ENCODE data around the gene OR4N2.
"Not testable (repeated sequence)": the region's sequence is repeated elsewhere in the genome, so short reads cannot be mapped to it uniquely, and the experiment has no call there.

Gene OR4N2, protein sequence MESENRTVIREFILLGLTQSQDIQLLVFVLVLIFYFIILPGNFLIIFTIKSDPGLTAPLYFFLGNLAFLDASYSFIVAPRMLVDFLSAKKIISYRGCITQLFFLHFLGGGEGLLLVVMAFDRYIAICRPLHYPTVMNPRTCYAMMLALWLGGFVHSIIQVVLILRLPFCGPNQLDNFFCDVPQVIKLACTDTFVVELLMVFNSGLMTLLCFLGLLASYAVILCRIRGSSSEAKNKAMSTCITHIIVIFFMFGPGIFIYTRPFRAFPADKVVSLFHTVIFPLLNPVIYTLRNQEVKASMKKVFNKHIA

GRCh38 chr14:19803470-19803869 lies at the start of gene OR4N2:
TSS of gene OR4N2 (plus strand) at chr14:19803770. CDS start at chr14:19827449, 23,679 bp downstream.
- DNase-seq (ENCODE audit: low read depth in 1 of 2, low spot score in 1 of 2): not testable (repeated sequence)

DNA sequence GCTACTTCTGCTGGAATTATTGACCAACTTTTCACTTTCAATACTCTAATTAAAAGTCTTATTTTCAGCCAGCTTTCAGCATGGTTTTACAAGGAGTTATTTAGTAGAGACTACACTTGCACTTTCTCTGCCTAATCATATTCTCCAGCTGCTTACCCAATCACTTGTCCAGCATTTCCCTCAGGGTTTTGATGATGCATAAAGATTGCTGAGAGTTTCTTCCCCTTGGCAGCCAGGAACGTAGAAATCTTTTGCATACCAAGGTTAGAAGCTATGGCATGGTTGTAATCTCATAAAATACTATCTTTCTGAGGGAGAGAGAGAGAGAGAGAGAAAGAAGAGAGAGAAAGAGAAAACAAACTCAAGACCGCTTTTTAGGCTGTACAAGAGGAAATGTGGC lies 49.4 kb upstream of the OR4N2 start:
- DNase-seq (ENCODE audit: low read depth in 1 of 2, low spot score in 1 of 2): no peak

DNA sequence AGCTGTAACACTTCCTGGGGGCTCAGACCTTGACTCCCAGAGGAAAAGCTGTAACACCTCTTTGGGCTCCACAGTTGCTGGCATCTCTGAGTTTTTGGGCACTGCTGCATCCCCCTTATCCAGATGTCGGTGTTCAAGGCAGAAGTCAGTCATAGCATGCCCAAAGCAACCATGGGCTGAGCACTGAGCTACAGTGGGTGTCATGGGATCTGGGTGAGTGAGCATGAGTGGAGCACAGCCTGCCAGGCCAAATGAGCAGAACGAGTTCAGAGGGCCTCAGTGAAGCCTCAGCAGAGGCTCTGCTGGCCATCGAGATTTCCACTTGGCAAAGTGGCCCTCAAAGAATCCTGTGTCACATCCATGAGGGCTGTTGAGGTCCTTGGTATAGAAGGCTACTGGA lies 32.1 kb upstream of the OR4N2 start:
- not testable (repeated sequence) for DNase-seq (ENCODE audit: low read depth in 1 of 2, low spot score in 1 of 2)

- DNase-seq (ENCODE audit: low read depth in 1 of 2, low spot score in 1 of 2): no peak
Observed at GRCh38 chr14:19771895-19772430, 31.6 kb upstream of the OR4N2 start.

GRCh38 chr14:19772454-19772853 lies 31.1 kb upstream of the OR4N2 start:
- not testable (repeated sequence) for DNase-seq (ENCODE audit: low read depth in 1 of 2, low spot score in 1 of 2)

- not testable (repeated sequence) for DNase-seq (ENCODE audit: low read depth in 1 of 2, low spot score in 1 of 2)
Observed at GRCh38 chr14:19773204-19773603, 30.4 kb upstream of the OR4N2 start, which contains the start of gene OR4M1. TSS of gene OR4M1 (plus strand) at chr14:19773504. CDS start at chr14:19780323, 6,819 bp downstream.

GRCh38 chr14:19775587-19775986 lies 28.0 kb upstream of the OR4N2 start:
- no peak for DNase-seq (ENCODE audit: low read depth in 1 of 2, low spot score in 1 of 2)

DNA sequence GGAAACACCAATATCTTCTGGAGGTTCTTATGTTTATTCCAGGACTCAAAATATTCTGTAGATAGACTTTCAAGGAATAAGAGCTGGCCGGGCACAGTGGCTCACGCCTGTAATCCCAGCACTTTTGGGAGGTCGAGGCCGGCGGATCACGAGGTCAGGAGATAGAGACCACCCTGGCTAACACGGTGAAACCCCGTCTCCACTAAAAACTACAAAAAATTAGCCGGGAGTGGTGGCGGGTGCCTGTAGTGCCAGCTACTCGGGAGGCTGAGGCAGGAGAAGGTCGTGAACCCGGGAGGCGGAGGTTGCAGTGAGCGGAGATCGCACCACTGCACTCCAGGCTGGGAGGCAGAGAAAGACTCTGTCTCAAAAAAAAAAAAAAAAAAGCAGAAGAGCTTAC lies 17.7 kb upstream of the OR4N2 start:
- DNase-seq (ENCODE audit: low read depth in 1 of 2, low spot score in 1 of 2): not testable (repeated sequence)

DNA sequence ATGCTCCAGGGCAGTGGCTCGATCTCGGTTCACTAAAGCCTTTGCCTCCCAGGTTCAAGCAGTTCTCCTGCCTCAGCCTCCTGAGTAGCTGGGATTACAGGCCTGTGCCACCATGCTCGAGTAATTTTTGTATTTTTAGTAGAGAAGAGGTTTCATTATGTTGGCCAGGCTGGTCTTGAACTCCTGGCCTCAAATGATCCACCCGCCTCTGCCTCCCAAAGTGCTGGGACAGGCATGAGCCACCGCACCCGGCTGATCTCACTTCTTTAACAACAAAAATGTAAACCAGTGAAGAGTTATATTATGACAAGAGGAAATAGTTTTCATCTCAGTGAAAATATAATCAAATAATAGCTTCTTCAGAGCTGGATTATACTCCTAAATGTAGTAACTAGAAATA lies 16.3 kb upstream of the OR4N2 start:
- not testable (repeated sequence) for DNase-seq (ENCODE audit: low read depth in 1 of 2, low spot score in 1 of 2)

DNA sequence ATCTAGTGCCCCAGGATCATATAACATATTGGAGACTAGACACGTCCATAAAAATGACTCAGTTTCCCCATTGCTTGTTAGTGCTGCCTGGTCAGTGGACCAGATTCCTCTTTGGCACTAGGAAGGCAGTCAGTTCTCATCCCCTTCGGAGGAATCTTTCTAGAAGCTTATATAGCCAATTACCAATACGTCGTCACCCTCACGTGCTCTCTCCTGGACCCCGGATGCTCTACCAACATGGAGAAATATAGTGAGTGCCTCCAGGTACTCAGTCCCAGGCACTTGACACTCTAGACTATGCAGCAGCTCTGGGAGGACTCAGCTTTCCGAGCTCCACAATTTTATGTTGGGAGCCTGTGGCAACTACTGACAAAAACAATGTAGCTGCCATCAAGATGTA lies 15.4 kb upstream of the OR4N2 start:
- DNase-seq (ENCODE audit: low read depth in 1 of 2, low spot score in 1 of 2): not testable (repeated sequence)

- DNase-seq (ENCODE audit: low read depth in 1 of 2, low spot score in 1 of 2): not testable (repeated sequence)
Observed at GRCh38 chr14:19796520-19797108, 7.0 kb upstream of the OR4N2 start.

- no peak for DNase-seq (ENCODE audit: low read depth in 1 of 2, low spot score in 1 of 2)
Observed at GRCh38 chr14:19799880-19800279, 3.7 kb upstream of the OR4N2 start.

DNA sequence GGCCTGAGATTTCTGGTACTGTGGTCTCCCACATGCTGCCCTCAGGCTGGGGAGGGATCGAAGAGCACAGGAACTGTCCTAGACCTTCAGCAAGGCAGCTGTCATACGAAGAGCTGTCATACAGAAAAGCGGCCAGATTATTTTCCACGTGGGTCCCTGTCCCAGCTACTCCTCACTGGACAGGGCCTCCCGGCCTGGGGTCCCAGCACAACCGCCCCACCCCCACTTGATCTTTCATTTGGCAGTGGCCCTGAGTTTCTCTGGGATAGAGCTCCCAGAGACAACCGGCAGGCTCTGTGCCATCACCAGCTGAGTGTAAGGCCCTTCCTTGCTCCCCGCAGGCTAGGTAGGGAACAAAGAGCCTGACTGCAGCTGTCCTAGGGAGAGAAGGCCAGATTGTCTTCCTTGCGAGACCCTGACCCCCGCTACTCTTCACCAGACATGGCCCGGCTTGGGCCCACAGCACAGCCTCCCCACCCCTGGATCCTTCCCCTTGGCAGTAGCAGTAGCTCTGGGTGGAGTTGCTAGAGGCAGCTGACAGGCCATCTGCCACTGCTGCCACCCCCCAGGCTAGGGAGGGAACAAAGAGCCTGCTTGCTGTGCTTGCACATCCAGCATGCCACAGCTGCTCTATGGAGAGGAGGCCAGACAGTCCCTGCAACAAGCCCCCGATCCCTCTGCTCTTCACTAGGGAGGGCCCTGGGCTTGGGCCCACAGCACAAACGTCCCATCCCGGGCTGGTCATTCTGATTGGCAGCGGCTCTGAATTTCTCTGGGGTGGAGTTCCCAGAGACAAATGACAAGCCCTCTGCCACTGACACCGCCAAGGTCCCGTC lies 3.1 kb upstream of the OR4N2 start:
- no peak for DNase-seq (ENCODE audit: low read depth in 1 of 2, low spot score in 1 of 2)

- no peak for DNase-seq (ENCODE audit: low read depth in 1 of 2, low spot score in 1 of 2)
Observed at GRCh38 chr14:19801118-19801464, 2.5 kb upstream of the OR4N2 start.

DNA sequence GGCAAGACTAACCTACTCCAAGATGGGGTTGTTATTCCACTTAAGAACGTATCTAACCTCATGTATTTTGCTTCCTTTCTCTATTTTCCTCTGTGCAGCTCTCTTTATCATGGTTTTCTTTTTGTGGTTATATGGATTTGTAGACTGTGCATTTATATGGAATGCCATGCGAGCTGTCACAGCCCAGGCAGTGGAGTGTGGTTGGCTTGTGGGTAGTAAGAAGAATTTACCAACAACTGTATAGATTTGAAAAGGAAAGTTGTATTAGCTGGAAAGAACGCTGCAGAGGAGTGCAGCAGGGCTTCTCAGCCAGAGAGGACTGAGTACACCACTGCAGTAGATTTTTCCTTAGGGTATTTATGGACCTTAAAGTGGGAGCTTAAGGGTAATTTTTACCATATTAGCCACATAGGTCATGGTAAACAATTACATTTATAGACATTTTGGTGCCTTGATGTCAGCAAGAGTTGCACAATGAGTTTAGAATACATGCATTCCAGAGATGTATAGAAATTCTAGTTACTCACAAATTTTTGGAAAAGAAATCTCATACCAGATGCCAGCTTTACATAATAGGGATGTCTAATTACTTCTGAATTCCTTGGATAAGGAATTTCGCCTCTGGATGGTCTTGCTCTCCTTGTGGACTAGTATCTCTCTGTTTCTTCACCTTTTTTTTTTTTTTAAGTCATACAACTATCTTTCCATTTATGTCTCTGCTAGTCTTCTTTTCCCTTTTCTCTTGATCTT lies 9.8 kb downstream of the OR4N2 start:
- DNase-seq (ENCODE audit: low read depth in 1 of 2, low spot score in 1 of 2): not testable (repeated sequence)

DNA sequence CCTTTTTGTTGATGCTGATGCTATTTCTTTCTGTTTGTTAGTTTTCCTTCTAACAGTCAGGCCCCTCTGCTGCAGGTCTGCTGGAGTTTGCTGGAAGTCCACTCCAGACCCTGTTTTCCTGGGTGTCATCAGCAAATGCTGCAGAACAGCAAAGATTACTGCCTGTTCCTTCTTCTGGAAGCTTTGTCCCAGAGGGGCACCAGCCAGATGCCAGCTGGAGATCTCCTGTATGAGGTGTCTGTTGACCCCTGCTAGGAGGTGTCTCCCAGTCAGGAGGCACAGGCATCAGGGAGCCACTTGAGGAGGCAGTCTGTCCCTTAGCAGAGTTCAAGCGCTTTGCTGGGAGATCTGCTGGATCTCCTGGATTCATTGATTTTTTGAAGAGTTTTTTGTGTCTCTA lies 16.3 kb downstream of the OR4N2 start:
- not testable (repeated sequence) for DNase-seq (ENCODE audit: low read depth in 1 of 2, low spot score in 1 of 2)

DNA sequence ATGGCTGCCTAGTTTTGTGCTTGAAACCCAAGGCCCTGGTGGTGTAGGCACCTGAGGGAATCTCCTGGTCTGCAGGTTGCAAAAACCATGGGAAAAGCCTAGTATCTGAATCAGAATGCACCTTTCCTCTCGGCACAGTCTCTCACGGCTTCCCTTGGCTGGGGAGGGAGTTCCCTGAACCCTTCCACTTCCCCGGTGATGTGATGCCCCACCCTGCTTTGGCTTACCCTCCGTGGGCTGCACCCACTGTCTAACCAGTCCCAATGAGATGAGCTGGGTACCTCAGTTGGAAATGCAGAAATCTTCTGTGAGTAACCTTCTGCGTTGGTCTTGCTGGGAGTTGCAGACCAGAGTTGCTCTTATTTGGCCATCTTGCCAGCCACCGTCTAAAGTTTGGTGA lies 17.4 kb downstream of the OR4N2 start:
- not testable (repeated sequence) for DNase-seq (ENCODE audit: low read depth in 1 of 2, low spot score in 1 of 2)

GRCh38 chr14:19823178-19823577 lies 19.6 kb downstream of the OR4N2 start:
- DNase-seq (ENCODE audit: low read depth in 1 of 2, low spot score in 1 of 2): no peak

DNA sequence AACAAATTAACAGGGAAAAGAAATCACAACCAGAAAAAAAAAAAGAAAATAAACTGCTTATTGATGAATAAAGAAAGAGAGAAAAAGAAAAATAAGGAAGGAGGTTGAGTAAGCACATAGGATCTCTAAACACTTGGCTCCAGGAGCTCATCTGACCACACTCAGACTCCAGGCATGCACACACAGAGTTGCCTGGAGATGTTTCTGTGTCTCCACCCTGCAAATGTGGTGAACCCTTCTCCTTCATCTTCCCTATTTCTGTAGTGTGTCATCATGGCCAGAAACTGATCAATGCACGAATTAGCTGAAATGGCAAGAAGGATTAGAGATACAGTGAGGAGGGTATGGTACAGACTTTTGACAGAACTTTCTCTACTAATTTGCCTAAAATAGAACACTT lies 20.2 kb downstream of the OR4N2 start:
- no peak for DNase-seq (ENCODE audit: low read depth in 1 of 2, low spot score in 1 of 2)

- DNase-seq (ENCODE audit: low read depth in 1 of 2, low spot score in 1 of 2): not testable (repeated sequence)
Observed at GRCh38 chr14:19827626-19828244, 24.2 kb downstream of the OR4N2 start.

All from activated T-helper 1 cell treated with anti-CD3 and anti-CD28 coated beads, Interleukin-2, amount 50 U/mL, for 16 hours (primary cell).